Fibroblast of skin of back (primary cell): ENCODE data around the gene CD2.

Experiments
- DNase-seq: peaks from one replicate; pipeline ENCODE4 v3.0.0-alpha.2; 2013

Gene CD2

DNA sequence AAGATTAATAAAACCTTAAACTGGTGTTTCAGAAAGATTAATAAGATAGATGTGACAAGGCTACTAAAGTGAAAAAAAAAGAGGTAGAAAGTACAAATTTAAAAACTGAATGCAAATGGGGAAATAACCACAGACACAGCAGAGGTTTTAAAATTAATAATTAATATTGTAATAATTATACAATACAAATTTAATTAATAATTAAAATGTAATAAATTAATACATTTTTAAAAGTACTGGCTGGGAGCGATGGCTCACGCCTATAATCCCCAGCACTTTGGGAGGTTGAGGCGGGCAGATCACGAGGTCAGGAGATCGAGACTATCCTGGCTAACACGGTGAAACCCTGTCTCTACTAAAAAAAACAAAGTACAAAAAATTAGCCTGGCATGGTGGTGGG is 26.8 kb downstream of the CD2 start:
- no peak for DNase-seq

DNA sequence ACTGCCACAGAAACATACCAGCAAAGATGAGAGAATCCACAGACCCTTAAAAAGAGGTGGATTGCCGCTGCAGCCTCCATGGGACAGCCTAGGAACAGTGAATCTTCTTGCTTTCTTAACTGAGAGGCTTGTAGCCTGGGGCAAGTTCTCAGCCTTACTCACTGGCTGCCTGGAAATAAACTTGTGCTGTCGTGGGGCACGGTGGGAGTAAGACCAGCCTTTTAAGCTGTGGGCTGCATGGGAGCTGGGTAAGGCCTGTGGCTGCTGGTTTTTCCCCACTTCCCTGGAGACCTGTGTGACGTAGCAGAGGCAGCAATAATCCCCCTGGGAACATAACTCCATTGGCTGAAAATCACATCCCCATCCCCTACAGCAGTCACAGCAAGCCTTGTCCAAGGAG is 30.8 kb downstream of the CD2 start:
- no peak for DNase-seq

DNA sequence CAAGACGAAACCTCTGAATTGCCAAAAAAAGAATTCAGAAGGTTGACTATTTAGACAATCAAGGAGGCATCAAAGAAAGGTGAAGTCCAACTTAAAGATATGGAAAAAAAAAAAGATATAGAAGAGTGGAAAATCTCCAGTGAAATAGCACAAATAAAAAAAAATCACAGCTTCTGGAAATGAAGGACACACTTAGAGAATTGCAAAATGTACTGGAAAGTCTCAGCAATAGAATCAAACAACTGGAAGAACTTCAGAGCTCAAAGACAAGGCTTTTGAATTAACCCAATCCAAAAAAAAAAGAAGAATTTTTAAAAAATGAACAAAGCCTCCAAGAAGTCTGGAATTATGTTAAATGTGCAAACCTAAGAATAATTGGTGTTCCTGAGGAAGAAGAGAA is 31.8 kb downstream of the CD2 start:
- DNase-seq: no peak

DNA sequence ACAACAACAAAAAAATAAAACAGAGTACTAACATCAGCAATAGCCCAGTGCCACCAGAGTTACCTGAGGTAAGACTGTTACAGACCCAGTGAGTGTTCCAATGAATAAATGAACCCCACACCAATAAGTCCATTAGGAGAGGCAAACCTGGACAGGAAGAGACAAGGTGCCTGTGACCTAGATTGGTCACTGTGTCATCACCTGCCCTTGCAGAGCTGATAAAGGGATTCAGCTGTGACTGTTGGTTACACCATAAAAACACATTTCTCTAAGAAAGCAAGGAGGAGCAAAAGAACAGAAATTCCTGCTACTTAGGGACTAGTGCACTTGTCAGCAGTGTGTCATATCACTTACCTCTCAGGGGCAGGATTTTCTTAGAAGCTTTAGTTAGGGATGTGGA is 37.5 kb downstream of the CD2 start:
- DNase-seq: no peak

DNA sequence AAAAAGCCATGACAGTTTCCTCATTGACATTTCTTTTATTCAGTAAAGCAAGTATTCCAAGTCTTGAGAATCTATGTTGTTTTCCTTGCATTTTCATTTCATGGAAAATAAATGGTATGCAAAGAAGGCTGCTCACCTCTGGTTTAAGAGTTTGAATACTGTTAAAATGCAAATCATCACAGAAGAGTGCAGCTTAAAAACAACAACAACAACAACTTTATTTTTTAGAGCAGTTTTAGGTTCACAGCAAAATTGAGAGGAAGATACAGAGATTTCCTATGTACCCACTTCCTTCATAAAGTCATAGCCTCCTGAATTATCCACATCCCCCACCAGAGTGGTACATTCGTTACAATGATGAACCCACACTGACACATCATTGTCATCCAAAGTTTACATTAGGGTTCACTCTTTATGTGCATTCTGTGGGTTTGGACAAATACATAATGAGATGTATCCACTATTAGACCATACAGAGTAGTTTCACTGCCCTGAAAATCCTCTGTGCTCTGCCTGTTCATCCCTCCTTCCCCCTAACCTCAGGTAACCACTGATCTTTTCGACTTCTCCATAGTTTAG is 39.2 kb downstream of the CD2 start:
- no peak for DNase-seq

DNA sequence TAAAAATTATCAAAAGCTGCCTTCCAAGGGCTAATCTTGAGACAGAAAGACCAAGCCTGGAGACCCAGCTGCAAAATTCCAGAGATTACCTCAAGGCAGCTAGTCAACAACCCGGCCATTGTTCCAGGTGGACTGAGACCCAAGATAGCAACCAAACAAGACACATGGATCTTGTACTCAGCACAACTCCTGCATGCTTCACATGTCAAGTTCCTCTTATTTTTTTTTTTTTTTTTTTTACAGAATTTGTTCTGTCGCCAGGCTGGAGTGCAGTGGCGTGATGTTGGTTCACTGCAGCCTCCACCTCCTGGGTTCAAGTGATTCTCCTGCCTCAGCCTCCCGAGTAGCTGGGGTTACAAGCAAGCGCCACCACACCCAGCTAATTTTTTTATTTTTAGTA is 40.1 kb downstream of the CD2 start:
- DNase-seq: no peak

DNA sequence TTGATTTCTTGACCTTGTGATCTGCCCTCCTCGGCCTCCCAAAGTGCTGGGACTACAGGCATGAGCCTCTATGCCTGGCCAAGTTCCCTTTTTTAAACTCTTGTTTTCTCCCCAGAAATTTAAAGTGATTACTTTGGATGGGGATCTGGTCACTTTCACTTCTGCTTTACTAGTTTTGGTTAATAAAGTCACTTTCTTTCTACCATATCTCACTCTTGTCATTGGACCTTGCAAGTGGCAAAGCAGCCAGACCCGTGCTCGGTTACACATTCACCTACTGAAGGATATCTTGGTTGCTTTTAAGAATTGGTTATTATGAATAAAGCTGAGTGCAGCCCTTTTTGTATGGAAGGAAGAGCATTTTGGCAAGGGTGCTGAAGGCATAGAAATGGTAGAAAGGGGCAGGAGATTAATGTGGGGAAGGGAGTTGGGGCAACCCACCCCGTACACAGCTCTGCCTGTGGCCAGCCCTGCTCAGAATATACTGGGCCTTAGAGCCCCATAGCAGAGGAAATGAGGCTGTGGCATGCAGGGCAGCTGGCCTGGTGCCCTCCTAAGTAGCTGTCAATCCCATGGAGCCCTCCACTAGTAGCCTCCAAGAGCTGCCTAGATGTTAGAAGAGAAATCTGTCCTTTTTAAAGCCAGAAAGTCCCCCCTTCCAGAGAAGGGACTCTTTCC is 40.7 kb downstream of the CD2 start:
- no peak for DNase-seq

DNA sequence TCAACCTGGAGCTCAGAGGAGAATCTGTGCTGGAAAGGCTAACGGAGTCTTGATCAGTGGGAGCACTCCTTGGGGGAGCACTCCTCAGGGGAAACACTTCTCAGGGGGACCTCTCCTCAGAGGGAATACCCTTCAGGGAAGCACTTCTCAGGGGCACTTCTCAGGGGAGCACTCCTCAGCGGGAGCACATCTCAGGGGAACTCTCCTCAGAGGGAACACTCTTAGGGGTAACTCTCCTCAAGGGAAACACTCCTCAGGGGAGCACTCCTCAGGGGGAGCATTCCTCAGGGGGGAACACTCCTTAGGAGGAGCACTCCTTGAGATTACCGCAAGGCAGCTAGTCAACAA is 41.2 kb downstream of the CD2 start:
- DNase-seq: no peak

DNA sequence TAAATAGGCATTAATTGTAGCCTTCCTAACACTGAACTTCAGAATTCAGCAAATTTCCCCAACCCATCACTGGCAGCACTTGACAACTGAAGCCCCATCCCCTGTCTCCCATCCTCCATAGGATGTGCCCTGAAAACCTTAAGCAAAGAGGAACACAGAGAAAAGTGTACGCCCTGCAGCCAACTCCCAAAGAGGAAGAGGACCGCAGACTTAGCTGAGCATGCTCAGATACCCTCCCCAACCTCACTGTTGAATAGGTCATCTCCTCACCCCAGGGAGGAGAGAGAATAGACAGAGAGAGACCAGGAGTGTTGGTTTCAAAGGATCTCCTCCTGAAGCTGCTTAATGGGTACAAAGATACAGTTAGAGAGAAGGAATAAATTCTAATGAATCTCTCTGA is 50.5 kb downstream of the CD2 start:
- DNase-seq: no peak

DNA sequence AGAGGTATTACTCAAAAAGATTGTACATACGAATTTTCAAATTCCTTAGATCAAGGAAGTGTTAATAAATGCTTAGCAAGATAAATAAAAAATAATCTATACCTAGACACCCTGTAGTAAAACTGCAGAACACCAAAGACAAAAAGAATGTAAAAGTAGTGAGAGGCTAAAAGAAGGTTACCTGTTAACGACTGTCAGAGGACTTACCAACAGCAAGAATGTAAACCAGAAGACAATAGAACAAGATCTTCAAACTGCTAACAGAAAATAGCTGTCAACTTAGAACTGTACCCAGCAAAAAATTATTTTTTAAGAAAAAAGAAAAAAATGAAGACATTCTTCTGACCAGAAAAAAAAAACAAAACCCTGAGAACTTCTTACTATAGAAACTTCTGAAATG is 51.2 kb downstream of the CD2 start:
- no peak for DNase-seq

DNA sequence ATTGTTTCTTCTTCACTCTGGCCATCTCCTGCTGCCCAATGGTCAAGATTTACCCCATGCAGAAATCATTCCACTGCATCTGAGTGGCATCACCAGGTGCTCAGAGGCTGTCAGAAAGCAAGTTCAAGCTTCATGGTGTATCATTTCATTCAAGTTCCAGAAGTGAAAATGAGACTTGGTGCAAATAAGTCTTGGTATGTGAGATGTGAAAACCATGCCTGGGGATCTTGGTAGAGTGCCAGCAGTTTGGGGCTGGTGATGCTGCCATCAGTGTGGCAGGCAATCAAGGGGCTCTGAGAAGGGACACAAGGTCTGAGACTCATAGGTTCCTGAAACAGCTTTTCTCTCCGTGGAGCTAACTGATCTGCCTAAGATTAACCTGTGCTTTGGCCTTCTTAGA is 52.0 kb downstream of the CD2 start:
- no peak for DNase-seq

DNA sequence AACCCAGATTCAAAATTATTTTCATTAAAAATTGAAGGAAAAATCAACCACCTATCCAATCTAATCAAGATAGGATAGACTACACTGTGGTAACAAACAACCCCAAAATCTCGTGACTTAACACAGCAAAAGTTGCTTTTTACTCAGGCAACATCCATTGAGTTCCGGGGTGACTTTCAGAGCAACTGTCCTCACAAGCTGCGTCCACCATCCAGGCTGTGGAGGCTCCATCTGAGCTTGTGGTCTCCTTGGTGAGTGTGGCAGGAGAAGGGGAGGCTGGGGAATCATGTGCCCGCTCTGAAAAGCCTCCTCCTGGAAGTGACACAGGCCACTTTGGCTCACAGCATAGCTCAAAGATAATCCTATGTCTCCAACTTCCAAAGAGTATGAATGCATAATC is 52.4 kb downstream of the CD2 start:
- no peak for DNase-seq

DNA sequence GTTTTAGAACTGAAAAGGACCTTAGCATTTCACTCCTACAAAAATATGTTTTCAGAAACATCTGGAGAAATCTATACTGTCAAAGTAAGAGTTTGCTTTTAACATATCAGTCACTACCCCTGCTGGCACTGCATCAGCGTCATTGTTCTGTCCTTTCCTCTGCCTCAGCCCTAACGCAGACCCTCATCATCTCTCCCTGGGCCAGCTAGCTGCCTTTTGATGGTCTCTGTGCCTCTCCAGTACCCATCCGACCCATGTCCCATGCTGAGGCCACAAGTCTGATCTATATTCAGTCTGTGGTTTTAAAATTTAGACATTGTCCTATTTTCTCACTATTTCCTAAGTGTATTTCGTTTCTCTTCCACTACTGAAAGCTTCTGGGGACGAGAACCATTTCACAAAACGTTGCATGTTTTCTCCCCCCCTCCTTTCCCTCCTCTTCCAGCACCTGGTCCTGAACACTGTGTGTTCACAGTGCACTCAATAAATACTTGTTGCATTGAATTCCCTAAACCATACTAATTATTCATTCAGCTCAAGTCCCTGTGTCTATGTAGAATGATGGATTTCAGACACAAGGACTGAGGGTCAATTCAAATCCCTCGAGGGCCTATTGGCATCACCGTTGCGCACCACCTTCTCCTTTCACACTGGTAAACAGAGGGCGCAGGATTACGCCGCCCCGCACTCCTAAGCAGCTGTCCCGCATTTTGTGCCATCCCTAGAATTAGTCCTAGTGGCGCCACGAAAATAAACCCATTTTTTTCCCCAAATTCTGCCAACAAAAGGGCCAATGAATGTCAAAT is 53.4 kb downstream of the CD2 start:
- no peak for DNase-seq

DNA sequence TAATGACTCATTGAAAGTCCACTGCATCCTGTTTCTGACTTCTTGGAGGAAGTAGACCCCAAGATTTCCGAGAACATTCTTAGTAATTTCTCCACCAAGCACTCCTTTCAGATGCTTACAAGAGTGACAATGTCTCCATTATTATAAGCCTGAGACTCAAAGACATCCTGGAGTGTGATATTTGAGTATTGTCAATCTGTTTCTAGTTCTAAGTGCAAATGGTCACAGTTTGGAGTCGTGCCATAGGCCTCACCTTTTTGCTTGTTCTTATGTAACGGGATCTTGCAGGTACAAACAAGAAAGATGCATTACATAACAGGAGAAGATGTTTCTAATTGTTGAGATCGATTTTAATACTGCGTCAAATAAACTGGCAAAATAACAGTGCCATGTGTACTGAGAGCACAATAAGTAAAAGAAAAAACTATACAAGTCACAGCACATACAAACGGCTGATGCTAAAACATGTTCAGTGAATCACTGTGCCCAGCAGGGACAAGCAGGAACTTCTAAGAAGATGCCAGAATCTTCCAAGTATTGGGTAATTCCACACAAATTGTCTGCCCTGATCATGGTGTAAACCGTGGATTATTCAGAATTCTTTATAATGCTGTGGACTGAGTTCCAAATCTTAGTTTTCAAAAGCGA is 54.1 kb downstream of the CD2 start:
- DNase-seq: no peak

DNA sequence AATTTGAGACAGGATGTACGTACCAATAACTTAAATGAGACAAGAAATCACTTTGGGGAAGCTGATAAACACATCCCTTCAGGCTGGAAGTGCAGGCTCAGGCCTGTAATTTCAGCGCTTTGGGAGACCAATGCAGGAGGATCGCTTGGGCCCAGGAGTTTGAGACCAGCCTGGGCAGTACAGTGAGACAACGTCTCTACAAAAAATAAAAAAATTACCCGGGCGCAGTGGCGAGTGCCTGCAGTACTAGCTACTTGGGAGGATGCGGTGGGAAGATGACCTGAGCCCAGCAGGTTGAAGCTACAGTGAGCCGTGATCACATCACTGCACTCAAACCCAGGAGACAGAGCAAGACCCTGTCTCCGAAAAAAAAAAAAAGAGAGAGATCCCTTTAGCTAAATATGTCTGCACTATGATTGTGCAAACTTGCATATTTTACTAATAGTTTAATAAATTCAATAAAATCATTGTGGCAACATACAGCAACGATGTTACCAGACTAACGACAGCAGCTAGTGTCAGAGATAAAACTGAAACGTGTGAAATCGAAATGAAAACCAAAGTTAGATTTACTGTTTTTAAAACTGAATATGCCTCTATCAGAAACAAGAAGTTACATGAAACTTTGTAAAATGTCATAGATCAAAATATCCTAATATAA is 54.7 kb downstream of the CD2 start:
- DNase-seq: no peak

DNA sequence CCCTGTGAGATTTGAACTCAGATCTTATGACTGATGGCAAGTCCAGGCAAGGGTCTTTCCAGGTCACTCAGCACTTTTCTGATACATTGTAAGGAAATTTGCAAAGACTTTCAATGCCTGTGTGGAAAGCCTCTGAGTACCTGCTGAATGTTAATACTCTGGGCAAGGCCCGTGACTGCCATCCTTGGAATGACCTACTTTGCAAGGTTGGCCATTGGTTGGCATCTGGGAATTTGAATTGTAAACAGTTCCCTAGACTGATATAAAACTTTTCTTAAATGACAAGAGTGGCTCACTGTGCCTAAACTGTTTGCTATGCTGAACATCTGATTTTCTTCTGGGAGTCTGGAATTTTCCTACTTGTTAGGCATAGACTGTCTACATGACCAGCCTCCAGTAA is 57.1 kb downstream of the CD2 start:
- no peak for DNase-seq

DNA sequence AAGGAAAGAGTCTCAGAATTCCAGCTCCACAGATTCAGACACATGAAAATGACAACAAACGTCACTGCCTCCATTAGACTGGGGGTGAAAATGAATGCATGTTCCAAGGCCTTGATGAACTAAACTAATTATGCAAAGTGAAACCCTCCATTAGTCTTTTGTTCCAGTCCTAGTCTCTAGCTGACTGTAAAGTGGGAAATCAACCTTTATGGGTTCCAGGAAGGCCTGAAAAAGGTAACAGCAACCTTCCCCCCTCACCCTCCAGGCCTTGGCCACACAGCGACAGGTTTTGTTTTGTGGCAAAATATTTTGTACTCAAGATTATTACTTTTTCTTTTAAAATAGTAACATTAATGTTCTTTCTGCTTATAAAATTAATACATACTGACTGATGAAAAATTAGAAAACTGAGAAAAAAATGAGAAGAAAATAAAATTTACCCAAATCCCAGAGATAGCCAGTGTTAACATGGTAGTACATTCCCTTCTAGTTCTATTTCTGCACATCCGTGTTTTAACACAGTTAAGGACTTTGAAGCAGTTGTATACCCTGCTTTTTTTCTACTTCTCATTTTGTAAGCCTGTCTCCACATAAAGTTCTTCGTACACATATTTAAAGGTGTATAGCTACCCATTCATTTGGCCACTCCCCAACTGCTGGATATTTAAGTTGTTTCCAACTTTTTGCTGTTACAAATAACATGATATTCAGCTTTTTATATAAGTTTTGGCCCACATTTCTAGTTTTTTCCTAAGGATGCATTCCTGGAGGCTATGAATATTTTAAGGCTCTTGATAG is 60.9 kb downstream of the CD2 start:
- DNase-seq: no peak

DNA sequence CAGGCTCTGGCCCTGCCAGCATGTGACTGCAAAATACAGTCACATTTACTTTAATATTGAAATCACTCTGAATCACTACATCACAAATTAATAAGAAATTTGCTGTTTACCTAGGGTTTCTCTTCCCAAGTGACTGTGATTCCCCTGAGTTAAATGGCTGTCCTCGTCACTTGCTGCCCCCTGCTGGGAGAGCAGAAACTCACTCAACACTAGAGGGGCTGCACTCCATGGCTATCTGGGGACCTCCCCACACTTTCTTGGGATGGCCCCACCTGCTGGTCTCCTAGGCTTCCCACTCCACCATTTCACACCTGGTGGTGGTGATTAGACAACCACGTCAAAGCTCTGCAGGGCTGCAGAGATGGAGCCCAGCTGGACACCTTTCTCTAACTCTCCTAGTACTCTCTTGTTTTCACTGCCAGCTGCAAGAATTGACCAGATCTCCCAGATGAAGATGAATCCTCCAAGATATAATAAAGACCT is 63.4 kb downstream of the CD2 start:
- peak; percentile 30 for DNase-seq
